ENCODE measurements around the gene NAP1L4. TPM values are rescaled to one million over a fixed set of nuclear protein-coding genes. Genes with fewer than 3 reads are reported as not detected.

The NAP1L4 gene
- total RNA-seq, 2 donors from 2014 or later: 45.9 to 57.7 TPM

DNA sequence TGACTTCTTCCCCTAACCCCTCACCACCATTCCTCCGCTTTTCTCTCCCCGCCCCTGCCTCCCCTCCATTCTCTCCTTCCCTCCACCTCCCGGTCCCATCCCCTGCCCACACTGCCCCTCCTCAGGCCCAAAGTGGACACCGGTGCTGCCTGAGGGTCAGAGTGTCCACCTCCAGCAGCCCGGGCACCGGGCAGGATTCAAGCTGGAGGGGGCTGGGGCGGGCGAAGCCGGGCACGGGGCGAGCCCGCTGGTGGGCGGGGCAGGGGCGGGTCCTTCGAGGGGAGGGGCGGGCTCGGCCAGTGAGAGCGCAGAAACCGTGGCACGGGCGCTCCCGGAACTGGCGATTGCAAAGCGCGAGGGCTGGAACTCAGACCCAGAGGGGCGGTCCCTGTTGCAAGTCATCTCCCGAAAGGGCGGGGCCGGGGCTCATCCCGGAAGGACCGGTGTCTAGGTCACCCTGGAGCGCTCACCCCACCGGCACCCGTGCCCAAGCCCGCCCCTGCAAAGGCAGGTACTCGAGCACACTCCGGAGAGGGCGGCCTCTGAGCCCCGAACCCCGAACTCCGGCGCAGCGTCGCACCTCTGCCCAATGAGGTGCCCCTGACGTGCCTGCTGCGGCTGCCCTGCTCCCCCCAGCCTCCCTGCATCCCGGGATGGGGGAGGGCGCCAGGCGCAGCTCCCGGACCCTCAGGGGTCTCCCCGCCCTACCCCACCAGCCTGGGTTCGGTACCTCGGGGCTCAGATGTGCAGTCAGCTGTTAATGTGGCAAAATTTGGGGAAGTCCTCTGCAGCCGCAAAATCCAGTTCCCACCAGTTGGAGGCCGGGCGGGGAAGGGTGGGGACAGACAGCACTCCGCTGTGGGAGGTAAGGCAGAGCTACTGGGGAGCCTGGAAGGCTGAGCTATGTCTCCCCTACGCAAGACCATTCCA, 90.0 kb downstream of the NAP1L4 start:
- H3K9me3 ChIP-seq: no peaks in the 10 kb centered on the region
- 7 to 37% methylated on average over 5 to 58 of the region's 58 CpGs for WGBS, 2 donors
- ATAC-seq: peak; percentile 92

DNA sequence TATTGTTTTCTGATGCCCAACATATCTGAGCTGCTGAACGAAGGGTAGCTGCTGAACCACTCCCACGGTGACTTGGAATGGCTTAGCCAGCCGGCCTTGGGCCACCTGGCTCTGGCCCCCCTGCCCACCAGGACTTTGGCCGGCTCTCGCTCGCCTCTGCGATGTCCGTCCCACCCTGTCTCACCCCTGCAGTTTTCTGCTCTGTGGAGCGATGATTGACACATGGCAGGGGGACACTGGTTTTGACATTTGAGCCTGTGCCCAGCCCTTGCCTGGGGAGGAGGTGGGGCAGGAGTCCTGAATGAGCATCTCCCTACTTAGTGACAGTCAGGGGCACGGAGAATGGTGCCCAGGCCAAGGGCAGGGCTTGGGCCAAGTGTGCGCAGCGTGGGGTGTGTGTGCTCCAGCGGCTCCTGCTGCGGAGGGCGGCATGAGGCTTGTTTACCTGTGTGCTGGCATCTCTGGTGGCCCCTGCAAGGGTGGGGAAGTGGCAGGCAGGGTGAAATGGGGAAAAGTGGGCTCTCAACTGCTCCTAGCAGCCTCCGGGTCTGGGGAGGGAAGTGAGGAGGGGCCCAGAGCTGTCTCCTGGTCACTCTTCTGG, 90.8 kb downstream of the NAP1L4 start:
- Histone ChIP-seq H3K36me3 (replicated peaks in 1 of 2; ENCODE audit: insufficient read depth in 1 of 2, low read depth in 2 of 2) (no peaks in the 10 kb centered on the region), H3K27me3 (no peaks in the 10 kb centered on the region), H3K4me1 (peaks cover 17% of the 10 kb centered on the region), H3K27ac (peak overlapping the region; percentile 12 to 80 (median 72)), H3K4me3 (no peak overlapping the region), H3K9me3 (no peaks in the 10 kb centered on the region)
- ATAC-seq (peak; percentile 1), DNase-seq (no peak)
- WGBS, 2 donors: 89 to 96% methylated on average over 9 to 16 of the region's 16 CpGs
- no peak for TF ChIP-seq POLR2A (IDR thresholded peaks at IDR 0.05)
- TF ChIP-seq, protein P1, sequence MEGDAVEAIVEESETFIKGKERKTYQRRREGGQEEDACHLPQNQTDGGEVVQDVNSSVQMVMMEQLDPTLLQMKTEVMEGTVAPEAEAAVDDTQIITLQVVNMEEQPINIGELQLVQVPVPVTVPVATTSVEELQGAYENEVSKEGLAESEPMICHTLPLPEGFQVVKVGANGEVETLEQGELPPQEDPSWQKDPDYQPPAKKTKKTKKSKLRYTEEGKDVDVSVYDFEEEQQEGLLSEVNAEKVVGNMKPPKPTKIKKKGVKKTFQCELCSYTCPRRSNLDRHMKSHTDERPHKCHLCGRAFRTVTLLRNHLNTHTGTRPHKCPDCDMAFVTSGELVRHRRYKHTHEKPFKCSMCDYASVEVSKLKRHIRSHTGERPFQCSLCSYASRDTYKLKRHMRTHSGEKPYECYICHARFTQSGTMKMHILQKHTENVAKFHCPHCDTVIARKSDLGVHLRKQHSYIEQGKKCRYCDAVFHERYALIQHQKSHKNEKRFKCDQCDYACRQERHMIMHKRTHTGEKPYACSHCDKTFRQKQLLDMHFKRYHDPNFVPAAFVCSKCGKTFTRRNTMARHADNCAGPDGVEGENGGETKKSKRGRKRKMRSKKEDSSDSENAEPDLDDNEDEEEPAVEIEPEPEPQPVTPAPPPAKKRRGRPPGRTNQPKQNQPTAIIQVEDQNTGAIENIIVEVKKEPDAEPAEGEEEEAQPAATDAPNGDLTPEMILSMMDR (IDR thresholded peaks at IDR 0.05): no peak
- intact Hi-C loops (cut with DNase I): no loop called here

More for the DNA sequence above, 90.0 kb downstream of the NAP1L4 start:
- H3K27ac ChIP-seq: peak overlapping the region; percentile 12 to 80 (median 72)
- intact Hi-C loops (cut with DNase I): no loop called here
- TF ChIP-seq POLR2A (IDR thresholded peaks at IDR 0.05): peak; percentile 15 to 63 (median 53)
- TF ChIP-seq, protein P1 (IDR thresholded peaks at IDR 0.05): no peak
- peaks cover 17% of the 10 kb centered on the region for H3K4me1 ChIP-seq
- H3K36me3 ChIP-seq (replicated peaks in 1 of 2; ENCODE audit: insufficient read depth in 1 of 2, low read depth in 2 of 2): no peaks in the 10 kb centered on the region
- peak; percentile 93 to 97 (median 96) for DNase-seq
- H3K27me3 ChIP-seq: no peaks in the 10 kb centered on the region
- H3K4me3 ChIP-seq: peak overlapping the region; percentile 49 to 56

DNA sequence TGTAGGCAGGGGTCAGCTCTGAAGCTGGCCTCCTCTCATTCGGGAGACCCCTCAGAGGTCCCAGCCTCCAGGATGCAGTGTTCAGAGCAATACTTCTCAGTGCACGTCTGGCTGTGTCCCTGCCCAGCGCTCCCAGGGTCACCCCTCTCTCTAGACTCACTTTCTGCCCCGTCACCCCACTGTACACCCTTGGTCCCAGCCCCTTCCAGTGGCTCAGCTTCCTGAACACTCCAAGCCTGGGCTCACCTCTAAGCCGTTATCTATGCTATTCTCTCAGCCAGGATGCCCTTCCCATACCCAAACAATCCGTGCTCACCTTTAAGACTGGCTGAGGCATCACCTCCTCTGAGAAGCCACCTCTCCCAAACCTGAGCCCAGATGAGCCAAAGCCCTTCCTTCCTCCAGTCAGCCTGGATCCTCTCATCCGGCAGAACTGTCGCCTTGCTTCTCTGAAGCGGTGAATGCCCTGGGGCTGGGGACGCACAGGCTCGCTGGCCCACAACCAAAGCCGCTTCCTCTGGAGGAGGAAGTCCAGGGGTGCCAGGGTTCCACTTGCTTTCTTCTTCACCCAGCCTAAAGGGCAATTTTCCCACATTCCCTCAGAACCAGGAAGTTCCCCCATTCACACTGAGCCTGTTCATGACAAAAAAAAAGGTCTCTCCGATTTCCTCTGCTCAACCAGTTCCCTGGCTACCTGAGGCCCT, 92.9 kb downstream of the NAP1L4 start:
- Histone ChIP-seq H3K27me3 (no peaks in the 10 kb centered on the region), H3K27ac (peak overlapping the region in 3 of 4 donors; percentile 49 to 71 (median 58)), H3K4me1 (peaks cover 17% of the 10 kb centered on the region), H3K36me3 (replicated peaks in 1 of 2; ENCODE audit: insufficient read depth in 1 of 2, low read depth in 2 of 2) (no peaks in the 10 kb centered on the region), H3K9me3 (no peaks in the 10 kb centered on the region), H3K4me3 (no peak overlapping the region)
- TF ChIP-seq POLR2A (IDR thresholded peaks at IDR 0.05): no peak
- TF ChIP-seq, protein P1 (IDR thresholded peaks at IDR 0.05): no peak
- ATAC-seq (no peak), DNase-seq (peak in 1 of 4 donors; percentile 63)
- intact Hi-C loops (cut with DNase I): no loop called here
- WGBS, 2 donors: 62 to 73% methylated on average over 13 of the region's 13 CpGs

- 65 to 85% methylated on average over 12 of the region's 12 CpGs for WGBS, 2 donors
- intact Hi-C loops (cut with DNase I): no loop called here
- no peak overlapping the region for H3K4me3 ChIP-seq
- H3K27ac ChIP-seq: peak overlapping the region in 2 of 4 donors; percentile 49 to 71
- TF ChIP-seq POLR2A (IDR thresholded peaks at IDR 0.05): no peak
- TF ChIP-seq, protein P1 (IDR thresholded peaks at IDR 0.05): no peak
- H3K4me1 ChIP-seq: peaks cover 15% of the 10 kb centered on the region
- DNase-seq: peak in 3 of 4 donors; percentile 45 to 76 (median 55)
- no peaks in the 10 kb centered on the region for H3K36me3 ChIP-seq (replicated peaks in 1 of 2; ENCODE audit: insufficient read depth in 1 of 2, low read depth in 2 of 2)
- no peak for ATAC-seq
- no peaks in the 10 kb centered on the region for H3K27me3 ChIP-seq
- H3K9me3 ChIP-seq: no peaks in the 10 kb centered on the region
These were observed 93.6 kb downstream of the NAP1L4 start for GRCh38 chr11:2898366-2899079.
